C4-2B (cell line): ENCODE measurements around the gene MED9.

Experiments
- CTCF ChIP-seq: fragments of 450-650 bp; conservative IDR thresholded peaks from 2 replicates; pipeline ENCODE4 v1.5.1; 2017; ENCODE audit warnings: mild to moderate bottlenecking
- ZFX ChIP-seq: fragments of 450-650 bp; IDR thresholded peaks from 2 replicates; pipeline ENCODE4 v1.6.1; 2017

GRCh38 chr17:17469358-17469757 lies 7.4 kb upstream of the MED9 start:
- TF ChIP-seq CTCF = no peak
- no peak for TF ChIP-seq ZFX
